Measurements from ENCODE around the gene STAMBP.

GRCh38 chr2:73906847-73907505, 78.2 kb downstream of the STAMBP start:
- no peak for TF ChIP-seq POLR2A (IDR thresholded peaks at IDR 0.05; ENCODE audit: low read depth, low read length)
- no peak for TF ChIP-seq POLR2AphosphoS5 (IDR thresholded peaks at IDR 0.05; ENCODE audit: low read depth, low read length)

Measured in GM12891 (cell line).